Hematopoietic multipotent progenitor cell (in vitro differentiated cells): ENCODE results near the gene ARMC2. TPM values are rescaled to one million over a fixed set of nuclear protein-coding genes. Genes with fewer than 3 reads are reported as not detected.

Experiments used
- DNase-seq, 3 donors: peaks; one replicate each; pipeline ENCODE4 v3.0.0-alpha.2; 2011 to 2015; ENCODE audit warnings: low read depth in 2 of 3, low spot score in 2 of 3
- total RNA-seq: library from RNA; depleted of rRNA; stranded (reverse); fragments of >200 nt; gene quantifications from one replicate; pipeline ENCODE4 v1.2.3, GENCODE V29; 2012

ARMC2 gene
- total RNA-seq, 1 donor: 2.4 TPM

DNA sequence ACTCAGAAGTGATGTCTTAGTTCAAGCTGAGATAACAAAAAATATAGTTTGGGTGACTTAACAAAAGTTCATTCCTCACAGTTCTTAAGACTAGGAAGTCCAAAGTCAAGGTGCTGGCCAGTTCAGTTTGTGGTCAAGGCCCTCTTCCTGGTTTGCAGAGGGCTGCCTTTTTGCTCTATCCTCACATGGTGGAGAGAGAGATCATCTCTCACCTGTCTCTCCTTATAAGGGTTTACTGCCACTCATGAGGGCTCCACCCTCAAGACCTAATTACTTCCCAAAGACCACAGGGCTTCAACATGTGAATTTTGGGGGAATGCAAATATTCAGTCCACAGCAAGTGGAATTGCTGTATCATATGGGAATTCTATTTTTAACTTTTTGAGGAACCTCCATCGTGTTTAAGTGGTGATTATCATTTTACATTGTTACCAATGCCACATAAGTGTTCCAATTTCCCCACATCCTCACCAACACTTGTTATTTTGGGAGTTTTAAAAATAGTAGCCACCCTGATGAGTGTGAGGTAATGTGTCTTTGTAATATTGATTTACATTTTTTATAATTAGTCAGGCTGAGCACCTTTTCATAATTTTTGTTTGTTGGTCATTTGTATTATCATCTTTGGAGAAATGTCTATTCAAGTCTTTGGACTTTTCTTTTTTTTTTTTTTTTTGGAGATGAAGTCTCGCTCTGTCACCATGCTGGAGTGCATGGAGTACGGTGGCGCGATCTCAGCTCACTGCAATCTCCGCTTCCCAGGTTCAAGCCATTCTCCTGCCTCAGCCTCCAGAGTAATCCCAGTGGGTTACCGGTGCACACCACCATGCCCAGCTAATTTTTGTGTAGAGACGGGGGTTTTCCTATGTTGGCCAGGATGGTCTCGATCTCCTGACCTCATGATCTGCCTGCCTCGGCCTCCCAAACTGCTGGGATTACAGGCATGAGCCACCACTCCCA lies 134.2 kb downstream of the ARMC2 start:
- no peak for DNase-seq

DNA sequence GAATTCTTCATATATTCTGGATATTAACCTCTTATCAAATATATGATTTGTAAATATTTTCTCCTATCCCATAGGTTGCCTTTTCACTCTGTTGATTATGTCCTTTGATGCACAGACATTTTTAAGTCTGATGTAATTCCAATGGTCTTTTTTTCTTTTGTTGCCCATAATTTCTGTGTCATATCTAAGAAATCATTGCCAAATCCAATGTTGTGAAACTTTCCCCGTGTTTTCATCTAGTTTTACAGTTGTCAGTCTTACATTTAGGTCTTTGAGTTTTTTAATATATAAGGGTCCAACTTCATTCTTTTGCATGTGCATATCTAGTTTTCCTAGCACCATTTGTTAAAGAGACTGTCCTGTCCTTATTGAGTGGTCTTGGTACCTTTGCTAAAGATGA lies 134.9 kb downstream of the ARMC2 start:
- no peak for DNase-seq

DNA sequence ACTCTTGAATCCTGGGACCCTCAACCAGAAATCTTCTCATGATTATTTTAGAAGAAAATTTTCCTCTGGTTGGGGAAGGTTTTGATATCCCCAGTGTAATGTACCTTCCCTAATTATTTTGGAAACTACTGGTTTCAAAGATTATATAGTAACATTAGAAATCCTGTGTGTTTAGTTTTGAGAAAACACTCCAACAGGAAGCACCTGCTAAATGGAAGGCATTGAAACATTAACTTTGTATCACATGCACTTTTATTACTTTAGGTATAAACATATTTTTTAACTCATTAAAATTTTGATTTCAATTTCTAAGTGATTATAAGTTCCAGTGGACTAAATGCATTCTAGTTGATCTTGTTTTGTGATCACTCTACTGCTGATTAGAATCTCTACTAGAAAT lies 137.1 kb downstream of the ARMC2 start:
- DNase-seq: peak in 1 of 3 donors; percentile 36

DNA sequence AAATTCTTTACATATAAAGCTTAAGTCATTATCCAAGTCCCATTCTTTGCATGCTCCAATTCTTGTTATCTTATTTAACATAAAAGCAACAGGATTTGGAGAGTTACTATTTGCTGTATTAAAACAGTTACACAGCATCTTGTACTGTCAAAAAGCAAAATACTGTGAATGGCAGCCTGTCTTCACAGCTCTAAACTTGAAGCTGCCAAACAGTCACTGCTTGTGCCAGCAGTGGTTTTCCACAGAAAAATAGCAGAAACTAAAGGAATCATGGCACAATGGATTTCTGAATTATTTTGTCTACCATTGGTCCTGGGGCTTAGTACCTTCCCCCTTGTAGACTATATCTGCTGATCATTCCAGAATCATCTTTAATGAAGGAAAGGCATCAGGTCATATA lies 138.9 kb downstream of the ARMC2 start:
- DNase-seq: no peak

DNA sequence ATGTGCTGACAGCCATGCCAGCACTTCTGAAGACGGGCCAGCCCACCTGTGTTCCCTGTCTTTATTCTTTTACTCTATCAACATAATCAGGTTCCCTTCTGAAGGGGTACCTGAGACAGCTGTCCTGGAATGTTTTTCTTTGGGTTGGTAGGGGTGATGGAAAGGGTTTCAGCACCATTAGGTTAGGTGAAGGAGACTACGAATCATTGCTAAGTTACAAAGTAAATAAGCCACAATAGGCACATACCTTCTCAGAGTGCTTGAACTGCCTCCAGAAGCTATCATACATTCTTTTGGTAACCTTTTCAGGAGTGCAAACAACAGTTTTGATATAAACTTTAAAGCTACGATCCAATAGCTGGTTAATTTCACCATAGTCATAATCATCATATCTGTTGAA lies 140.1 kb downstream of the ARMC2 start:
- DNase-seq: no peak

DNA sequence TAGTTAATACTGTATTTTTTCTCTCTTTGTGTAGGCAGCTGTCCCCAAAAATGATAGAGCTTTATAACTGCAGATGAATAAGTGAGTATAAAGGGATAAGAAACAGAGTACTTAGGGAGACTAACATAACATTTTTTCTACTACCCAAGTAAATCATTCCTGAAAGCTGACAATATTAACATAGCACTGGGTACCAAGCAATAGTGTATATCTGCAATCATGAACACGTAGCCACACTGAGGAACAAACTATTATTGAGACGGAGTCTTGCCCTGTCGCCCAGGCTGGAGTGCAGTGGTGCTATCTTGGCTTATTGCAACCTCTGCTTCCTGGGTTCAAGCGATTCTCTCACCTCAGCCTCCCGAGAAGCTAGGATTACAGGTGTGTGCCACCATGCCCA lies 140.5 kb downstream of the ARMC2 start:
- no peak for DNase-seq

DNA sequence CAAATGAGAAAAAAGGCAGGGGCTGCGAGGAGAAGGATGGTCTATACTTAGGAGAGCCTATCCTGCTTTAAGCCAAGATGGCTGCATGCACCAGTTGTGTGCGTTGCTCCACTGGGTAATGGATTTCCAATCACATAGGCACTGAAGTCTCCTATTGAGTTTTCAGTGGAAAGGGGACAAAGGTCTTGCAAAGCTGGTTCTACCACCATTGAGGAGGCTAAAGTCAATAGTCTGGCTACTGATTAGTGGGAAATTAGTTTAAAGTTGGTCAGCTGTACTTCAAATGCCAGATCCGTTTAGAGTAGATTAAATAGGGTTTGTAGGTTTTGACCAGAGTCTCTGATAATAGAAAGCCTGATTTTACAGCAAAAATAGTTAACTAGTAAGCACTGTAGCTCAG lies 141.5 kb downstream of the ARMC2 start:
- no peak for DNase-seq

DNA sequence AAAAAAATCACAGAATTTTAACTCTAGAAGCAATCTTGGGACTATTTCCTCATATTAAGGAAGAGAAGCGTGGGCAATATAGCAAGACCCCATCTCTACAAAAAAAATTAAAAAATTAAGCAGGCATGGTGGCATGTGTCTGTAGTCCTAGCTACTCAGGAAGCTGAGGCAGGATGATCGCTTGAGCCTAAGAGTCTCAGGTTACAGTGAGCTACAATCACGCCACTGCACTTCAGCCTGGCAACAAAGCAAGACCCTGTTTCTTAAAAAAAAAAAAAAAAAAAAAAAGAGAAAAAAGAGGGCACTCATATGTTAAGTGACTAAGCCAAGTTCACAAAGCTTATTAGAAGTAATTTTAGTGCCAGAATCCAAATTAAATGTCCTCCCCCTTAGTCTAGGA lies 145.7 kb downstream of the ARMC2 start:
- DNase-seq: no peak

DNA sequence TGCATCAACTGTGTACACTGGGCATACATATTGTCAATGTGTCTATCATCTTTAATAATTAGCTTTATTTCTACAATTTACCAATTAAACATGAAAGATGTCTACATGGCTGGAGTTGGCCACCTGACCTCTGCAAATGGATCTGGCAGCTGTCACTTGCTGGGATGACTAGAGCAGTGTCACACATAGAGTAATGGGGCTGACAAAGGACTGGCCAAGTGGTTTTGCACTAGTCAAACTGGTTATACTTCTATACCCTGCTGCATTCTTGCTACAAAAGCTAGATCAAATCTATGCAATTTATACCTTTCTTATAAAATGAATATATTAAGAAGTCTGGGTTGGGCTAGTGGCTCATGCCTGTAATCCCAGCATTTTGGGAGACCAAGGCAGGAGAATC lies 147.1 kb downstream of the ARMC2 start:
- DNase-seq: no peak

DNA sequence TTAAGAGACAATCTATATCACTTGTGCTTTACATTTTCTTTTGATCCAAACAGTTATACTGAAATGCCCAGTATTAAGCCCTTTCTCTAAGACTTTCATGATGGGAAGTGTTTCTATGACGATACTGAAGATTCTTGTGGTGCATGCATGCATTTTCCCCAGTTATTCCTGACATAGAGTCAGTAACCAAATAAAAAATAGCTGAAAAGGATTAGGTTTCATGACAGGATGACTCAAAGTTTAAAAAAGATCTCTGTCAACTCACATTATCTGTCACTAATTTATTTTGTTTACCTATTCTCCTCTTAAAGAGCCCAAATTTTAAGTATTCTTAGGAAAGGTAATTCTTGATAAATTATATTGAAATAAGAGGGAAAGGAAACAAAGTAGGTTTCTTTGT lies 148.0 kb downstream of the ARMC2 start:
- DNase-seq: no peak

DNA sequence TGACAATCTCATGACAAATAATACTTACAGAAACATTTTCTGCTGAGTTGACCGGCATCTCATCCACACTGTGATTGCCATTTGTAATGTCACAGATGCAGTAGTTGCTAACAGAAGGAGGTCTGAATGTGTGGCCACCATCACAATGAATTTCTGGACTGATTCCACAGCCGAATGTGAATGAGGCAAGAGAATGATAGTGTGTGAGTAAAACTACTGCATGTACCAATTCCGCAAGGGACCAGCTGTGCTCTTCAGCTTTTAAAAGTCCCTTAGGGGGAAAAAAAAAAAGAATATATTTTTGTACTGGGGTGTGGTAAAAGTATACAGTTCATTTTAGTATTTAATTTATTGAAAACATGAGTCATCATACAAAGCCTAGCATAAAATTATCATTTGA lies 150.3 kb downstream of the ARMC2 start:
- no peak for DNase-seq

DNA sequence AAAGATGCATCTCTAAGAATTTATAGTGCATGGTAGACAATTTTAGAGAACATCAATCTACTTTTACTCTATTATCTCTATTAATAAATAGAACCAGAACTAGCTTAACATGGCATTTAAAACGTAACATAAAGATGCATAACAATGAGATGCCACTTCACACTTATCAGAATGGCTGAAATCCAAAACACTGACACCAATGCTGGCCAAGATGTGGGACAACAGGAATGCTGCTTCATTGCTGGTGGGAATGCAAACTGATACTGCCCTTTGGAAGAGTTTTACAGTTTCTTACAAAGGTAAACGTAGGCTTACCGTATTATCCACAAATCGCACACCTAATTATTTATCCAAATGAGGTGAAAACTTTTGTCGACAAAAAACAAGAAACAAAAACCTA lies 151.2 kb downstream of the ARMC2 start:
- no peak for DNase-seq

DNA sequence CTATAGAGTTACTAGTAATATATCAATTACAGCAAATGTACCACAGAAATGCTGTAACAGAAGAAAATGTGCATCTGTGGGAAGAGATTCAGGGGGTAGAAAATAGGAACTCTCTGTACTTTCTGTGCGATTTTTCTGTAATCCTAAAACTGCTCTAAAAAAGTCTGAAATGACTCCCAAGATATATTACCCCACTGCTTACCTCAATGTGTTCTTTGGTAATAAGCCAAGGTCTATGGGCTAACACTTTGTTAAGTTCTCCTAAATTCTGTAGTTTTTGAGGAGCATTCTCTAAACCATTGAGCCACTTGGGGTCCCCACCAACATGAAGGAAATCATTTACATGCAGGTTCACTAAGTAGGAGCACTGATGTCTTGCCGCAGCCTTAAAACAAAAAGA lies 152.1 kb downstream of the ARMC2 start:
- no peak for DNase-seq

DNA sequence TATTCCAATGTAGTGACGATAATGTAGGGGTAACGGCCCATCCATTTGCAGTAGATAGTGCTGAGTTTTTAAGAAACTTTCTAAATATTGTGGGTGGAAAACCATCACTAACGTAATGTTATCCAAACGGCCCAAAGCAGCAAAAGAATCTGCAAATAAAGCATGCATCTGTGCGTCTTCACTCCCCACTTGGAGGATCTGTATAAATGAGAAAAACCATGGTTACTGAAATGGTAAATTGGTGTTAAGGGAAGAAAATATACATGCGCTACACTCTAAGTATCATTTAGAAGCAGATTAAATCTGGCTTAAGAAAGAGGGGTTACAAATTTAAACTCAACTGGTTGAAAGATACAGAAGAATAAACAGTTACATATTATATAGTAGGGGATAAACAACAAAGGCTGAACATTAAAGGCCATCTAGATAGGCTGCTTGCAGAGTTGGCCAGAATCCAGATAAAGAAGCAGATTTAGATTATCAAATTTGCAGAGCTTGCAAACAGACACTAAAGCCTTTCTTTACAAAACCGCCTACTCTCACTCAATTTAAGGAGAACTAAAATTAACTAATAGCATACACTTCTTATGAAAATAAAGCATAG lies 153.2 kb downstream of the ARMC2 start:
- no peak for DNase-seq

DNA sequence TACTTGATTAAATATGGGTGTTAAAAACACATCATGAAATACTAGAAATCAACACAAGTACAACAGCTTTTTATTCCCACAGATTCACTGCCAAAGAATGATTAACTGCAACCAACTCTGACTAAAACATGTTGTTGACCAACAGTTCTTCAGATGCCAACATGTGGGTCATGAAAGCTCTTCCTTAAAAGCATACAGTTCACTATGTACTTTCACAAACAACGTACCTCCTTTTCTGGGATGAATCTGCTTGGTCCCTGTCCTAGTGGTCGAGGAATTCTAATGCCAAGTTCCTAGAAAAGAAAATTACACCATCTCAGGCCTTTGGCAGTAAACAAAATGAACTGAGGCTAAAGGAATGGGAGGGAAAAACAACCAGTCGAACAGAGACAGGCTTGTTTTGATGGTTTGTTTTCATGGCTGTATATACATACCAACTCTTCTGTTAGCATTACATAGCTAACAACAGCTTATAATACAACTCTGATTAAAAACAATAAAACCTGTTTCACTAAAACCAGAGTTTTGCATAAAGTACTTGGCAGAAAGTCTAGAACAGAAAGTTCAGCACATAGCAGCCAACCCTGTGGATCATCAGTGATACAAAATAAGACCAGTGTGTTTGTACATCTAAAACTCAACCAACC lies 154.0 kb downstream of the ARMC2 start:
- no peak for DNase-seq

DNA sequence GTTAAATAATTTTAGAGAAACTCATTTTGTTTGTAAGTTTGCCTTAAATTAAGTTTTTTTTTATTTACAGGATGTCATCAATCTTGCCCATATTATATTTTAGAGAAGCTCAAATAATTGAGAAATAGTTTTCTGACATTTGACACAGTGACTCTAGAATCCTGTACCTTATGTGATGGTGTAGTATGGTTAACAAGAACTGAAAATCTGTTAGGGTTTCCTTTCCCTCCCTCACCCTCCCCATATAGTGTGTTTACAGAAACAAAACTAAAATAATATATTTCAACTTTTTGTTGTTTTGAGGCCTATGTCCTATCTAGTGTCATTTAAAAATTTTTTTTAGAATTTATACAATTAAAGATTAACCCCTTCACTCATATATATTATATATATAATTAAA lies 154.7 kb downstream of the ARMC2 start:
- no peak for DNase-seq

DNA sequence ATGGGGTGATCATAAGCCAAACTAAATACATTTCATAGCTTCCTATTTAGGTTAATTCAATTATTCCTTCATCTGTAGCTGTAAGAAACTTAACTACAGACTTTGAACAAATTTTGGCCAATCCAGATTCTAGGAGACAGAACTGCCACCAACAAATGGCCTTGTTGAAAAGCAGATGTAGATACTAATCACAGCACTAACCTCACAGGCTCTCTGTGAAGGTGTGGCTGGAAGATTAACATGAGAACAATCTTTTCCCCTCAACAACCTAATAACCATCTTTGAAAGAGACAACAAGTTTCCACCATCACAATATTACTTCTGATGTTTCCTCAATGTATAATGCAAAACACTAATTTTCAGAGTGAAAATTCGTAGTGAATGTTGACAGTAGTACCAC lies 158.6 kb downstream of the ARMC2 start:
- no peak for DNase-seq

DNA sequence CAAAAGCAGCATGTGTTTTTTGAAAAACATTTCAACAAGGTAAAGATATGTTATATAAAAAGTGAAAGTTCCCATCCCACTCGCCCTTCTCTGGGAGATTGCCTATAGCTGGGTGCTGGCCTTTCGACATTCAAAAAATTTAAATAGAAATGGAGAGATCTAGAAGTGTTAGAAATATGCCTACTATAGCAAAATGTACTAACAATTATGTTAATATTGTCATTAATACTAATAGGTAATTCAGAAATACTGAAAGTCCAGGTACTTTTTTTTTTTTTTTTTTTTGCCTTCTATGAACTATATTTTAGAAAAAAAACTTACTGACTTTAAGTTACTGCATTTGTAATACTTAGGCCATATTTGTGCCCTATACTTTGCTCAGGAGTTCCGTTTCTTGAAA lies 159.3 kb downstream of the ARMC2 start:
- no peak for DNase-seq

DNA sequence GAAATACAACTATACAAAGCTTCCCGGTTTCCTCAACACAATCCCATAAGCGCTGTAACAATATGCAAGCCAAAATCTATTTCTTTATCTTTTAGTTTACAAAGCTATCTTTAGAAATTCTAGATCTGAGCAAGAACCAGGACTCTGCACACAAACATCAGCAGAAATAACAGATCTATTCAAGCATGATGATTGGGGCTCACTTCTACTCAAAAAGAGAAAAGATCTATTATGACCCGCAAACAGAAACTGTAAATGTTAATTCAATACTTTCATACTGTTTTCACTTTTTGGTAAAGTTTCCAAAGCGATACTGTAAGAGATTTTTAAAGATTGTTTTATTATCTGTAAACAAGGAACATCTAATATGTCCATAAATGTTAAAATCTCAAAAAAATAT lies 159.8 kb downstream of the ARMC2 start:
- DNase-seq: no peak

DNA sequence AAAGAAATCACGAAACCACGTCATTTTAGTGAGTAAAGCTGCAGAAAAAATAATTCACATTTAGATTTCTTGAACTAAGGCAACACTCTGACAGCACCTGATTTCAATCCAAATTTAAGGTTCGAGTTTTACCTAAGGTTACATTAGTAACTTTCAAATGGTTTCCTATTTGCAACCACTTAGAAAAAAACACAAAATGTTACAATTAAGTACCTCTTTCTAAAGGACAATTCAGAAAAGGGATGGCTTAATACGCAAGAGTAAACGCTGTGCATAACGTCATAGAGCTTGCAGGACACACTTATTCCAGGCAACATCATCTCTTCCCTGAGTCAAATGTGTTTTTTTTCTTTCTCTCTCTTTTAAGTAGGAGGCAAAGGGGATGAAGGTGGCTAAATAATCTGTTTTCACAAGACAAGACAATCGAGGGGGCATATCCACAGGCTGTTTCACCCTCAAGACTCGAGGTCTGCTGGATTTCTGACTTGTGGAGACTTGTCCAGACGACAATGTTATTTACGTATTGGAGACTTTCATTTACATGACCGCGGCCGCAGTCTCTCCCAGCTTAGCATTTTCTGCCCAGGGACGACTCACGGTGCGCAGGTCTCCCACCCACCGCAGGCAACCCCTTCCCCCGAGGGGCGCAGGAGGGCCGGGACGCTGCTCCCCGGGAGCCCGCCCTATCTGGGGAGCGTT lies 160.5 kb downstream of the ARMC2 start:
- peak; percentile 16 to 42 (median 25) for DNase-seq
